WTC11 (cell line): ENCODE results near the gene SSRP1. TPM values are rescaled to one million over a fixed set of nuclear protein-coding genes. Genes with fewer than 3 reads are reported as not detected.

Experiments used
- ATAC-seq: fragments of 200-7000 bp; cut with Tn5 transposase; 2 replicates; pipeline ENCODE4 v1.10.0; 2021; ENCODE audit warnings: mild to moderate bottlenecking, moderate library complexity
- CTCF ChIA-PET: fragments of 300-600 bp; sonication (Branson Sonifier 250); formaldehyde crosslinking; loops from one replicate; lab custom pipeline; 2021; ENCODE audit warnings: antibody characterized with exemption; lab: Charles Lee
- POLR2A ChIA-PET: fragments of 350-600 bp; sonication (Branson Sonifier 250); formaldehyde crosslinking; loops from one replicate; lab custom pipeline; 2021; ENCODE audit warnings: antibody characterized with exemption; lab: Charles Lee
- DNase-seq: peaks from one replicate; pipeline ENCODE4 v3.0.0; 2021; ENCODE audit warnings: low spot score
- H3K27ac Mint-ChIP-seq: 2 replicates; pipeline ENCODE4 v1.8.0; 2021; ENCODE audit warnings: mixed read lengths
- H3K27me3 Mint-ChIP-seq: 2 replicates; pipeline ENCODE4 v1.8.0; 2021; ENCODE audit warnings: low read depth, mild to moderate bottlenecking, moderate library complexity, mixed read lengths
- H3K36me3 Mint-ChIP-seq: 2 replicates; pipeline ENCODE4 v1.8.0; 2021; ENCODE audit warnings: mixed read lengths
- H3K4me1 Mint-ChIP-seq: 2 replicates; pipeline ENCODE4 v1.8.0; 2022; ENCODE audit warnings: mixed read lengths
- H3K4me3 Mint-ChIP-seq: 2 replicates; pipeline ENCODE4 v1.8.0; 2021; ENCODE audit warnings: mild to moderate bottlenecking, moderate library complexity, mixed read lengths
- H3K9me3 Mint-ChIP-seq: 2 replicates; pipeline ENCODE4 v1.8.0; 2021; ENCODE audit warnings: mixed read lengths
- FOXP4 ChIP-seq: sonication (generic); formaldehyde crosslinking; IDR thresholded peaks from 2 replicates; pipeline ENCODE4 v1.8.0; 2022; ENCODE audit warnings: mild to moderate bottlenecking, missing genetic modification reagents
- GTF2I ChIP-seq: fragments of 250-450 bp; sonication (Bioruptor Pico); conservative IDR thresholded peaks from 2 replicates; pipeline ENCODE4 v1.4.0; 2021; ENCODE audit warnings: mild to moderate bottlenecking
- HMGA2 ChIP-seq: fragments of 250-450 bp; sonication (Bioruptor Pico); IDR thresholded peaks from 2 replicates; pipeline ENCODE4 v1.4.0; 2021; ENCODE audit warnings: mild to moderate bottlenecking, moderate library complexity
- SMAD3 ChIP-seq: sonication (generic); formaldehyde crosslinking; IDR thresholded peaks from 2 replicates; pipeline ENCODE4 v1.8.0; 2022; ENCODE audit warnings: missing genetic modification reagents, mild to moderate bottlenecking, borderline replicate concordance
- ZNF263 ChIP-seq: sonication (generic); formaldehyde crosslinking; IDR thresholded peaks from 2 replicates; pipeline ENCODE4 v1.8.1; 2022; ENCODE audit warnings: low read depth, mild to moderate bottlenecking, moderate library complexity, missing genetic modification reagents
- ZNF532 ChIP-seq: fragments of 250-450 bp; sonication (Bioruptor Pico); IDR thresholded peaks from 2 replicates; pipeline ENCODE4 v1.9.0; 2021; ENCODE audit warnings: mild to moderate bottlenecking, borderline replicate concordance
- total RNA-seq: library from RNA; stranded (reverse); gene quantifications from 3 replicates; pipeline ENCODE4 v1.2.3, GENCODE V29; 2021
- TF ChIP-seq, protein P1 (sequence below): sonication (generic); formaldehyde crosslinking; IDR thresholded peaks from 2 replicates; pipeline ENCODE4 v1.8.1; 2023; ENCODE audit warnings: mild to moderate bottlenecking, missing genetic modification reagents, borderline replicate concordance
- TF ChIP-seq, protein P2 (sequence below): sonication (generic); formaldehyde crosslinking; IDR thresholded peaks from 2 replicates; pipeline ENCODE4 v1.8.1; 2023; ENCODE audit warnings: mild to moderate bottlenecking, missing genetic modification reagents
- TF ChIP-seq, protein P3 (sequence below): sonication (generic); formaldehyde crosslinking; conservative IDR thresholded peaks from 2 replicates; pipeline ENCODE4 v1.8.1; 2023; ENCODE audit warnings: mild to moderate bottlenecking, low read depth, missing genetic modification reagents, moderate library complexity

Gene SSRP1
- total RNA-seq, 1 experiment from 2014 or later = 228 TPM

DNA sequence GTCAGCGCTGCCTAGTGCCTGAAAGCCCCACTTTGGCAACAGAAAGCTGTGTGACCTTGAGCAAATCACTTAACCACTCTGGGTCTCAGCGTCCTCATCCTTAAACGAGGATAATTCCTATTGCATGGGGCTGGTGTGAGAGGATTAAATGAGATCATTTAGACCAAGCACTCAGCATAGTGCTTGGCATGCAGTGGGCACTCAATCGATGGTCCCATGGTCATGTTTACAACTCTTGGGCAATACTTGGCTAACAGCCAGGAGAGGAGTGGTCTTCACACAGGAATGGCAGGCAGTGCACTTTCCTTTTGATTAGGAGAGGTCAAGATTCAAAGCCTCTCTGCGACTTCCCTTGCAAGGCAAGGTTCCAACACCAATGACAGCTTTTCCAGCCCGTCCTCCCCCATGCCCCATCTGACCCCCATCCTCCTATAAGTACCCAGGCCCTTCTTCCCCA lies 25.0 kb downstream of the SSRP1 start (continued):
- no peak for TF ChIP-seq FOXP4
- TF ChIP-seq GTF2I (CRISPR knock-in tag) = no peak

DNA sequence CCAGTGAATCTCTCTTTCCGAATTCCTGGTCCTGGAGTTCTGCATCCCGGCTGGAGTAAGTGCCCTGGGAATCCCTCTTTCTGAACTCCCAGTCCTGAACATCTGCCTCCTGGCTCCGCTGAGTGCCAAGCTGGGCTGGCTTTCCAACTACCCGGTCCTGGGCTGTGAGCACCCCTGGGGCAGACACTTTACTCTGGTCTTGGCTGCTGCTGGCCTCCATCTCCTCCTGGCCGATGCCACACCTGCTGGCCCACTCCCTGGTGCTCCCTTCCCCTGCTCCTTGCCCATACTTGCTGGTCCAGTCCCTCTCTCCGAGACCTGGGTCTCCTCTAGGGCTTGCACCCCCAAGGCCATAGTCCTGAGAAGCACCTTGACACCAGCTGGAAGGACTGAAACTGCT lies 25.6 kb downstream of the SSRP1 start:
- POLR2A ChIA-PET = no interaction called here
- H3K4me1 Mint-ChIP-seq = peaks cover 23% of the 10 kb centered on the region
- H3K9me3 Mint-ChIP-seq = no peaks in the 10 kb centered on the region
- peaks cover 35% of the 10 kb centered on the region for H3K36me3 Mint-ChIP-seq
- H3K27ac Mint-ChIP-seq = peak overlapping the region; percentile 85
- ATAC-seq (no peak), DNase-seq (no peak)
- no peaks in the 10 kb centered on the region for H3K27me3 Mint-ChIP-seq
- TF ChIP-seq HMGA2 (CRISPR knock-in tag) (no peak), ZNF263 (CRISPR knock-in tag) (no peak)
- TF ChIP-seq, protein P1, sequence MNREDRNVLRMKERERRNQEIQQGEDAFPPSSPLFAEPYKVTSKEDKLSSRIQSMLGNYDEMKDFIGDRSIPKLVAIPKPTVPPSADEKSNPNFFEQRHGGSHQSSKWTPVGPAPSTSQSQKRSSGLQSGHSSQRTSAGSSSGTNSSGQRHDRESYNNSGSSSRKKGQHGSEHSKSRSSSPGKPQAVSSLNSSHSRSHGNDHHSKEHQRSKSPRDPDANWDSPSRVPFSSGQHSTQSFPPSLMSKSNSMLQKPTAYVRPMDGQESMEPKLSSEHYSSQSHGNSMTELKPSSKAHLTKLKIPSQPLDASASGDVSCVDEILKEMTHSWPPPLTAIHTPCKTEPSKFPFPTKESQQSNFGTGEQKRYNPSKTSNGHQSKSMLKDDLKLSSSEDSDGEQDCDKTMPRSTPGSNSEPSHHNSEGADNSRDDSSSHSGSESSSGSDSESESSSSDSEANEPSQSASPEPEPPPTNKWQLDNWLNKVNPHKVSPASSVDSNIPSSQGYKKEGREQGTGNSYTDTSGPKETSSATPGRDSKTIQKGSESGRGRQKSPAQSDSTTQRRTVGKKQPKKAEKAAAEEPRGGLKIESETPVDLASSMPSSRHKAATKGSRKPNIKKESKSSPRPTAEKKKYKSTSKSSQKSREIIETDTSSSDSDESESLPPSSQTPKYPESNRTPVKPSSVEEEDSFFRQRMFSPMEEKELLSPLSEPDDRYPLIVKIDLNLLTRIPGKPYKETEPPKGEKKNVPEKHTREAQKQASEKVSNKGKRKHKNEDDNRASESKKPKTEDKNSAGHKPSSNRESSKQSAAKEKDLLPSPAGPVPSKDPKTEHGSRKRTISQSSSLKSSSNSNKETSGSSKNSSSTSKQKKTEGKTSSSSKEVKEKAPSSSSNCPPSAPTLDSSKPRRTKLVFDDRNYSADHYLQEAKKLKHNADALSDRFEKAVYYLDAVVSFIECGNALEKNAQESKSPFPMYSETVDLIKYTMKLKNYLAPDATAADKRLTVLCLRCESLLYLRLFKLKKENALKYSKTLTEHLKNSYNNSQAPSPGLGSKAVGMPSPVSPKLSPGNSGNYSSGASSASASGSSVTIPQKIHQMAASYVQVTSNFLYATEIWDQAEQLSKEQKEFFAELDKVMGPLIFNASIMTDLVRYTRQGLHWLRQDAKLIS = no peak
- TF ChIP-seq, protein P2, sequence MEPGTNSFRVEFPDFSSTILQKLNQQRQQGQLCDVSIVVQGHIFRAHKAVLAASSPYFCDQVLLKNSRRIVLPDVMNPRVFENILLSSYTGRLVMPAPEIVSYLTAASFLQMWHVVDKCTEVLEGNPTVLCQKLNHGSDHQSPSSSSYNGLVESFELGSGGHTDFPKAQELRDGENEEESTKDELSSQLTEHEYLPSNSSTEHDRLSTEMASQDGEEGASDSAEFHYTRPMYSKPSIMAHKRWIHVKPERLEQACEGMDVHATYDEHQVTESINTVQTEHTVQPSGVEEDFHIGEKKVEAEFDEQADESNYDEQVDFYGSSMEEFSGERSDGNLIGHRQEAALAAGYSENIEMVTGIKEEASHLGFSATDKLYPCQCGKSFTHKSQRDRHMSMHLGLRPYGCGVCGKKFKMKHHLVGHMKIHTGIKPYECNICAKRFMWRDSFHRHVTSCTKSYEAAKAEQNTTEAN (CRISPR knock-in tag) = no peak
- TF ChIP-seq, protein P3, sequence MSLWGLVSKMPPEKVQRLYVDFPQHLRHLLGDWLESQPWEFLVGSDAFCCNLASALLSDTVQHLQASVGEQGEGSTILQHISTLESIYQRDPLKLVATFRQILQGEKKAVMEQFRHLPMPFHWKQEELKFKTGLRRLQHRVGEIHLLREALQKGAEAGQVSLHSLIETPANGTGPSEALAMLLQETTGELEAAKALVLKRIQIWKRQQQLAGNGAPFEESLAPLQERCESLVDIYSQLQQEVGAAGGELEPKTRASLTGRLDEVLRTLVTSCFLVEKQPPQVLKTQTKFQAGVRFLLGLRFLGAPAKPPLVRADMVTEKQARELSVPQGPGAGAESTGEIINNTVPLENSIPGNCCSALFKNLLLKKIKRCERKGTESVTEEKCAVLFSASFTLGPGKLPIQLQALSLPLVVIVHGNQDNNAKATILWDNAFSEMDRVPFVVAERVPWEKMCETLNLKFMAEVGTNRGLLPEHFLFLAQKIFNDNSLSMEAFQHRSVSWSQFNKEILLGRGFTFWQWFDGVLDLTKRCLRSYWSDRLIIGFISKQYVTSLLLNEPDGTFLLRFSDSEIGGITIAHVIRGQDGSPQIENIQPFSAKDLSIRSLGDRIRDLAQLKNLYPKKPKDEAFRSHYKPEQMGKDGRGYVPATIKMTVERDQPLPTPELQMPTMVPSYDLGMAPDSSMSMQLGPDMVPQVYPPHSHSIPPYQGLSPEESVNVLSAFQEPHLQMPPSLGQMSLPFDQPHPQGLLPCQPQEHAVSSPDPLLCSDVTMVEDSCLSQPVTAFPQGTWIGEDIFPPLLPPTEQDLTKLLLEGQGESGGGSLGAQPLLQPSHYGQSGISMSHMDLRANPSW = no peak
- no peak overlapping the region; the same call in 1 of the 2 replicates for H3K4me3 Mint-ChIP-seq
- CTCF ChIA-PET = no interaction called here

DNA sequence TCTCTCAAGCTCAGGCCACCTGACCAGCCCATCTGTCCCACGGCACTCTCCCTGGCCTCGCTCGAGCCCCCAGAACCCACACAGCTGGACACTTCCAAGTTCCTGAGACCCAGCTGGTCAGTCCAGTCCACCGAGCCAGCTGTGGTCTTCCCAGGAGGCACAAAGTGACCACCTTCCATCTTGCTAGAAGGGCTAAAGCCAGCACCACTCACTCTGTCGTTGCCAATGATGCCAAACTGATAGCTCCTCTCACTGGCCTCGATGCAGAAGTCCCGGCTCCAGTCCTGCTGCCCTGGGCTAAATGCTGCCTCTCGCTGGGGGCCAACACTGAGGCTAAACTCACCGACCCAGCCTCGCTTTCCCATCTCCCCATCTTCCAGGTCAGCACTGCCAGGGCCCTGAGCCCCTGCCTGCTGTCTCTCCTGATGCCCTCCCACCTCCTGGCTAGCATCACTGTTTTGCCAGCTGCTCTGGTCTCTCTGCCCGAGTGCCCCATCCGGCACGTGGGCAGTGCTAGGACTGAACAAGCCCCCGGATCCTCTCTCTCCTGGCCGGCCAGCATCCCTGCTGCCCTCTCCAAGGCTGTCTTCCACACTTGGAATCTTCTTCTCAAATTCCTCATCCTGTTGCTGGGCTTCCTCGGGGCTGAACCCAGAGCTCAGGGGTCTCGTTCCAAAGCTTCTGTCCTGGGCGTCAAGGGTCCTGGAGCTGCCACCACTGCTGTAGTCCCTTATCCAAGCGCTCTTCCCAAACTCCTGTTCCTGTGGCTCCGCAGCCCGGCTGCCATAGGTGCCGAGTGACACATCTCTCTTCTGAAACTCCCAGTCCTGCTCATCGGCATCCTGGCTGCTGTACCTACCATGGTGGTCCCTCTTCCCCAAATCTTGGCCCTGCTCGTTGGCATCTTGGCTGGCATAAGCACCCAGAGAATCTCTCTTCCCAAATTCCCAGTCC lies 26.3 kb downstream of the SSRP1 start:
- ChIA-PET CTCF (no interaction called here), POLR2A (interaction anchor here (0.6 to 0.7 kb wide), 4 partner anchors 16 to 137 kb away, joined by 3 to 4 read pairs (median 4); no protein-coding TSS in a partner anchor)
- DNase-seq (no peak), ATAC-seq (no peak)
- no peaks in the 10 kb centered on the region for H3K27me3 Mint-ChIP-seq
- H3K4me1 Mint-ChIP-seq = peaks cover 23% of the 10 kb centered on the region
- no peaks in the 10 kb centered on the region for H3K9me3 Mint-ChIP-seq
- no peak overlapping the region for H3K4me3 Mint-ChIP-seq
- peaks cover 35% of the 10 kb centered on the region for H3K36me3 Mint-ChIP-seq
- H3K27ac Mint-ChIP-seq = peak overlapping the region; percentile 85
- TF ChIP-seq ZNF532 (CRISPR knock-in tag) = no peak
- no peak for TF ChIP-seq SMAD3 (CRISPR knock-in tag)
- TF ChIP-seq, all 79 proteins: peak for 0
